ENCODE data around the gene UFSP1. TPM values are rescaled to one million over a fixed set of nuclear protein-coding genes. Genes with fewer than 3 reads are reported as not detected.

The UFSP1 gene
- total RNA-seq, 1 donor from 2014 or later: 2.4 TPM

GRCh38 chr7:100839361-100839760, 50.2 kb downstream of the UFSP1 start:
- H3K27ac Mint-ChIP-seq (ENCODE audit: unreplicated experiment): no peak overlapping the region
- H3K36me3 Mint-ChIP-seq (ENCODE audit: low read depth, unreplicated experiment): peaks cover 1% of the 10 kb centered on the region
- peaks cover 9% of the 10 kb centered on the region for H3K27me3 Mint-ChIP-seq (ENCODE audit: unreplicated experiment)
- DNase-seq (ENCODE audit: low spot score): no peak
- H3K4me3 Mint-ChIP-seq (ENCODE audit: unreplicated experiment): no peak overlapping the region
- H3K9me3 Mint-ChIP-seq (ENCODE audit: unreplicated experiment): no peaks in the 10 kb centered on the region
- no peak for TF ChIP-seq CTCF (IDR thresholded peaks at IDR 0.05; ENCODE audit: unreplicated experiment)
- peaks cover 23% of the 10 kb centered on the region for H3K4me1 Mint-ChIP-seq (ENCODE audit: unreplicated experiment)

Small RNAs within 50 kb of the gene (microRNA-seq; reads per million reads assigned to microRNA genes)
- 2.3 reads per million, percentile 33 among the genes with 10 or more reads in this experiment for gene MIR6875 (ENCODE audit: unreplicated experiment)

Other genes starting within 250 kb of the UFSP1 start
- gene TFR2, start 248.2 kb downstream of the UFSP1 start, total RNA-seq (ENCODE audit: unreplicated experiment): 1.0 TPM
- gene ACTL6B, start 233.3 kb downstream of the UFSP1 start, total RNA-seq (ENCODE audit: unreplicated experiment): not detected
- 336 TPM for gene GNB2, start 216.0 kb downstream of the UFSP1 start, total RNA-seq (ENCODE audit: unreplicated experiment)
- gene GIGYF1, start 195.5 kb downstream of the UFSP1 start, total RNA-seq (ENCODE audit: unreplicated experiment): 70.6 TPM
- gene POP7, start 183.6 kb downstream of the UFSP1 start, total RNA-seq (ENCODE audit: unreplicated experiment): 30.6 TPM
- 0.33 TPM for gene EPO, start 169.2 kb downstream of the UFSP1 start, total RNA-seq (ENCODE audit: unreplicated experiment)
- 0.05 TPM for gene ZAN, start 156.1 kb downstream of the UFSP1 start, total RNA-seq (ENCODE audit: unreplicated experiment)
- 288 TPM for gene EPHB4, start 62.2 kb downstream of the UFSP1 start, total RNA-seq (ENCODE audit: unreplicated experiment)
- gene SLC12A9, start 37.0 kb downstream of the UFSP1 start, total RNA-seq (ENCODE audit: unreplicated experiment): 60.5 TPM
- 93.8 TPM for gene TRIP6, start 22.3 kb downstream of the UFSP1 start, total RNA-seq (ENCODE audit: unreplicated experiment)
- gene SRRT, start 14.6 kb downstream of the UFSP1 start, total RNA-seq (ENCODE audit: unreplicated experiment): 173 TPM
- gene ACHE, start 6.2 kb upstream of the UFSP1 start, total RNA-seq (ENCODE audit: unreplicated experiment): 3.0 TPM
- gene MUC3A, start 59.8 kb upstream of the UFSP1 start, total RNA-seq (ENCODE audit: unreplicated experiment): 3.4 TPM
- gene MUC12, start 79.8 kb upstream of the UFSP1 start, total RNA-seq (ENCODE audit: unreplicated experiment): 1.3 TPM
- gene MUC17, start 130.4 kb upstream of the UFSP1 start, total RNA-seq (ENCODE audit: unreplicated experiment): not detected
- 5.3 TPM for gene TRIM56, start 195.8 kb upstream of the UFSP1 start, total RNA-seq (ENCODE audit: unreplicated experiment)
- gene SERPINE1, start 237.4 kb upstream of the UFSP1 start, total RNA-seq (ENCODE audit: unreplicated experiment): 0.80 TPM